WTC11 (cell line): ENCODE results near the gene RNF169.

Source experiments
- ETV6 ChIP-seq: sonication (generic); formaldehyde crosslinking; IDR thresholded peaks from 2 replicates; pipeline ENCODE4 v1.8.1; 2022; ENCODE audit warnings: mild to moderate bottlenecking, missing genetic modification reagents
- JUN ChIP-seq: sonication (generic); formaldehyde crosslinking; IDR thresholded peaks from 2 replicates; pipeline ENCODE4 v1.8.0; 2023; ENCODE audit warnings: mild to moderate bottlenecking, missing genetic modification reagents
- KAT7 ChIP-seq: sonication (generic); formaldehyde crosslinking; IDR thresholded peaks from 2 replicates; pipeline ENCODE4 v1.8.1; 2023; ENCODE audit warnings: missing genetic modification reagents, mild to moderate bottlenecking, borderline replicate concordance
- MYBL2 ChIP-seq: sonication (generic); formaldehyde crosslinking; IDR thresholded peaks from 2 replicates; pipeline ENCODE4 v1.8.1; 2023; ENCODE audit warnings: mild to moderate bottlenecking, moderate library complexity, missing genetic modification reagents
- NFATC4 ChIP-seq: fragments of 250-450 bp; sonication (Bioruptor Pico); IDR thresholded peaks from 2 replicates; pipeline ENCODE4 v1.9.0; 2021; ENCODE audit warnings: mild to moderate bottlenecking
- NR3C1 ChIP-seq: sonication (generic); formaldehyde crosslinking; conservative IDR thresholded peaks from 2 replicates; pipeline ENCODE4 v1.8.1; 2023; ENCODE audit warnings: low read depth, mild to moderate bottlenecking, missing genetic modification reagents
- ZBTB21 ChIP-seq: sonication (generic); formaldehyde crosslinking; IDR thresholded peaks from 2 replicates; pipeline ENCODE4 v1.8.1; 2023; ENCODE audit warnings: mild to moderate bottlenecking, missing genetic modification reagents, borderline replicate concordance
- TF ChIP-seq, protein P1 (sequence below): fragments of 200-600 bp; IDR thresholded peaks from 2 replicates; pipeline ENCODE4 v1.8.0; 2022; ENCODE audit warnings: antibody characterized with exemption
- TF ChIP-seq, protein P2 (sequence below): sonication (generic); formaldehyde crosslinking; IDR thresholded peaks from 2 replicates; pipeline ENCODE4 v1.8.0; 2022; ENCODE audit warnings: mild to moderate bottlenecking, missing genetic modification reagents
- TF ChIP-seq, protein P3 (sequence below): sonication (generic); formaldehyde crosslinking; IDR thresholded peaks from 2 replicates; pipeline ENCODE4 v1.8.1; 2023; ENCODE audit warnings: mild to moderate bottlenecking, moderate library complexity, missing genetic modification reagents

DNA sequence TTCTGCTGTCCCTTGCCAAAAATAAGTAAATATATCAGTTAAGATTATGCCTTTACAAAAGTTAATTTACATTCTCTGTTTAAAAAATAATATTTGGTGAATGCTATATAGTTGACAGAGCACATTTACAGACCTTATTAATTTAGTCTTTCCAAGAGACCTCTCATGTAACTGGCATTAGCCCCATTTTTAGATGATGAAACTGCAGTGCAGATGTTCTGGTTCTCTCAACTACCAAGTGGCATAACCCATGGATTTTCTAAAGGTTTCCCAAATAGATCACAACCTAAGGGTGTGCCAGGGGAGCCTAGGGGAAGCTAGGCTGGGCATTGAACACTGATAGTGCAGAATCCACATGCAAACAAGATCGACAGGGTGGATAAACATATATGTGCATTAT lies 88.5 kb downstream of the RNF169 start:
- TF ChIP-seq NR3C1 (CRISPR knock-in tag) (no peak), KAT7 (CRISPR knock-in tag) (no peak), MYBL2 (CRISPR knock-in tag) (no peak), ZBTB21 (CRISPR knock-in tag) (no peak), JUN (CRISPR knock-in tag) (no peak), NFATC4 (CRISPR knock-in tag) (no peak), ETV6 (CRISPR knock-in tag) (no peak)
- TF ChIP-seq, protein P1, sequence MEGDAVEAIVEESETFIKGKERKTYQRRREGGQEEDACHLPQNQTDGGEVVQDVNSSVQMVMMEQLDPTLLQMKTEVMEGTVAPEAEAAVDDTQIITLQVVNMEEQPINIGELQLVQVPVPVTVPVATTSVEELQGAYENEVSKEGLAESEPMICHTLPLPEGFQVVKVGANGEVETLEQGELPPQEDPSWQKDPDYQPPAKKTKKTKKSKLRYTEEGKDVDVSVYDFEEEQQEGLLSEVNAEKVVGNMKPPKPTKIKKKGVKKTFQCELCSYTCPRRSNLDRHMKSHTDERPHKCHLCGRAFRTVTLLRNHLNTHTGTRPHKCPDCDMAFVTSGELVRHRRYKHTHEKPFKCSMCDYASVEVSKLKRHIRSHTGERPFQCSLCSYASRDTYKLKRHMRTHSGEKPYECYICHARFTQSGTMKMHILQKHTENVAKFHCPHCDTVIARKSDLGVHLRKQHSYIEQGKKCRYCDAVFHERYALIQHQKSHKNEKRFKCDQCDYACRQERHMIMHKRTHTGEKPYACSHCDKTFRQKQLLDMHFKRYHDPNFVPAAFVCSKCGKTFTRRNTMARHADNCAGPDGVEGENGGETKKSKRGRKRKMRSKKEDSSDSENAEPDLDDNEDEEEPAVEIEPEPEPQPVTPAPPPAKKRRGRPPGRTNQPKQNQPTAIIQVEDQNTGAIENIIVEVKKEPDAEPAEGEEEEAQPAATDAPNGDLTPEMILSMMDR, result no peak
- TF ChIP-seq, protein P2, sequence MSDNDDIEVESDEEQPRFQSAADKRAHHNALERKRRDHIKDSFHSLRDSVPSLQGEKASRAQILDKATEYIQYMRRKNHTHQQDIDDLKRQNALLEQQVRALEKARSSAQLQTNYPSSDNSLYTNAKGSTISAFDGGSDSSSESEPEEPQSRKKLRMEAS, result no peak
- TF ChIP-seq, protein P3, sequence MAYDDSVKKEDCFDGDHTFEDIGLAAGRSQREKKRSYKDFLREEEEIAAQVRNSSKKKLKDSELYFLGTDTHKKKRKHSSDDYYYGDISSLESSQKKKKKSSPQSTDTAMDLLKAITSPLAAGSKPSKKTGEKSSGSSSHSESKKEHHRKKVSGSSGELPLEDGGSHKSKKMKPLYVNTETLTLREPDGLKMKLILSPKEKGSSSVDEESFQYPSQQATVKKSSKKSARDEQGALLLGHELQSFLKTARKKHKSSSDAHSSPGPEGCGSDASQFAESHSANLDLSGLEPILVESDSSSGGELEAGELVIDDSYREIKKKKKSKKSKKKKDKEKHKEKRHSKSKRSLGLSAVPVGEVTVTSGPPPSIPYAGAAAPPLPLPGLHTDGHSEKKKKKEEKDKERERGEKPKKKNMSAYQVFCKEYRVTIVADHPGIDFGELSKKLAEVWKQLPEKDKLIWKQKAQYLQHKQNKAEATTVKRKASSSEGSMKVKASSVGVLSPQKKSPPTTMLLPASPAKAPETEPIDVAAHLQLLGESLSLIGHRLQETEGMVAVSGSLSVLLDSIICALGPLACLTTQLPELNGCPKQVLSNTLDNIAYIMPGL (CRISPR knock-in tag), result no peak
